CMK (cell line): ENCODE results near the gene ARL10.
A peak's percentile ranks its signal among the peaks of the same experiment; 100 is the strongest.
"Not testable (repeated sequence)": the region's sequence is repeated elsewhere in the genome, so short reads cannot be mapped to it uniquely, and the experiment has no call there.

ENCODE experiments used
- DNase-seq: peaks from one replicate; pipeline ENCODE4 v3.0.0-alpha.2; 2010; ENCODE audit warnings: low read depth

ARL10 gene

GRCh38 chr5:176388444-176389134, 23.3 kb downstream of the ARL10 start, which contains the start of the genes HIGD2A and NOP16:
TSS of gene HIGD2A (plus strand) at chr5:176388751. CDS start at chr5:176388820, 69 bp downstream.
TSS of gene NOP16 (minus strand) at chr5:176388598. CDS start at chr5:176388539, 59 bp downstream.
- peak; percentile 95 for DNase-seq

- peak; percentile 91 for DNase-seq
Observed at GRCh38 chr5:176389135-176390123, 24.1 kb downstream of the ARL10 start.

- no peak for DNase-seq
Observed at GRCh38 chr5:176391479-176391878, 26.2 kb downstream of the ARL10 start.

DNA sequence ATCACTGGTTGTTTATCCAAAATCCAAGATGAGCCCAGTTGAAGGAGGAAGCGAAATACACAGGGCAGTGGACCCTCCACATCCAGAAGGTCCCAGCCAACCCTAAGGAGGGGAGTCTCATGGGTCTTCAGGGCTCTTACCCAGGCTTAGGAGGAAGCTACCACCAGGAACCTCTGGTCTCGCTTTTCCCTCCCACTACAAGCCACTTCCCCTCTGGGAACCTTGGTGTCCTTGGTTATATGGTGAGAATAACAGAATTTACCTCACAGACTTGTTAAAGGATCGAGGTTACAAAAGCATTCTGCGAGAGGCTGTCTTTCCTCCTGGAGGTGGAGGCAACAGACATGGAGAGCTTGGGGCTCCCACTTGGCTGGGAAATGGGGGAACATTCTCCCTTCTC, 26.7 kb downstream of the ARL10 start:
- no peak for DNase-seq

DNA sequence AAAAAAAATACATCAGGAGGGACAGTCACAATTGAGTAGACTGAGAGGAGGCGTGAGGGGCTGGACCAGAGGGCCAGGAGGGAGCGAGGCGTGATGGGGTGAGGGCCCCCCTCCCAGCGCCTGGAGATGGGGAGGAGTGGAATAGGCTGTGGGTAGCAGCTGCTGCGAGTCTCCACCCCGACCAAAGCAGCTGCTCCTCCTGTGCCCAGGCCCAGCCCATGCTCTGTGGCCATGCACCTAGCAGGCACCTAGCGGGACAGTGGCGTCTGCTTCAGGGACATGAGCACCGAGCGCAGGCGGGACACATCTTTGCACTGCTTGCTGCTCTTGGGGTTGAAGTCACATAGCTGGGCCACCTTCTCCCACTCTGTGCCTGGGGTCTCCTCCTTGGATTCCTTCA, 27.2 kb downstream of the ARL10 start:
- no peak for DNase-seq

- no peak for DNase-seq
Observed at GRCh38 chr5:176394096-176394495, 28.8 kb downstream of the ARL10 start.

DNA sequence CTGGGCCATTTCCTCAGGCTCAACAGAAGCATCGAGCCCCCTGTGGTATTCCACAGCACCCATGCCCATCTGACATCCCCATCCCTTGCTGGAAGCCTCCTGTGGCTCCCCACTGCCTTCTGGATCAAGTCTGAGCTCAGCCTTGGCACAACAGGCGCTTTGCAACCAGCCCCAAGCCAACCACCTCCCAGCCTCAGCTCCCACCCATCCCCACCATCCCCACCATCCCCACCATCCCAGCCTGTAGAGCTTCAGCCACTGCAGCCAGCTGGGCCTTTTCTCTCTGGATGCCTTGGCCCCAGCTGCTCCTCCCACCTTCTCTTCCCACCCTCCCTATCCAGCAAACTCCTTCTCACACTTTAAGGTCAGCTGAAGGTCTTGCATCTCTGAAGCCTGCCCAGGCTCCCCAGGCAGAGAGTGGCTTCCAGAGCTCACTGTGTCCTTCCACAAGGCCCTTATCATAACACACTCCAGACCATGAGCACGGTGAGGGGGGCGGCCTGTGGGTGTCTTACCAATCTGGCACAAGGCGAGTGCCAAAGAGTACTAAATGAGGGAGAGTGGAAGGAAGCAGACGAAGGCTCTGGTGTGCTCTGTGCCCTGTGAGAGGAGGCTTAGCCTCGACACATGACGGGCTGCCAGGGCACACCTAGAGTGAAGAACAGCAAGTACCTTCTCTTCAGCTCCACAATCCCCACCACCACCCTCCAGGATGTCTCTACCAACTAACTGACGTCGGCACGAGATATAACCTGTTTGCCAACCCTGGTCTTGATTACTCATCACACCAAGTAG, 29.8 kb downstream of the ARL10 start:
- DNase-seq: no peak

- no peak for DNase-seq
Observed at GRCh38 chr5:176396330-176396729, 31.0 kb downstream of the ARL10 start.

DNA sequence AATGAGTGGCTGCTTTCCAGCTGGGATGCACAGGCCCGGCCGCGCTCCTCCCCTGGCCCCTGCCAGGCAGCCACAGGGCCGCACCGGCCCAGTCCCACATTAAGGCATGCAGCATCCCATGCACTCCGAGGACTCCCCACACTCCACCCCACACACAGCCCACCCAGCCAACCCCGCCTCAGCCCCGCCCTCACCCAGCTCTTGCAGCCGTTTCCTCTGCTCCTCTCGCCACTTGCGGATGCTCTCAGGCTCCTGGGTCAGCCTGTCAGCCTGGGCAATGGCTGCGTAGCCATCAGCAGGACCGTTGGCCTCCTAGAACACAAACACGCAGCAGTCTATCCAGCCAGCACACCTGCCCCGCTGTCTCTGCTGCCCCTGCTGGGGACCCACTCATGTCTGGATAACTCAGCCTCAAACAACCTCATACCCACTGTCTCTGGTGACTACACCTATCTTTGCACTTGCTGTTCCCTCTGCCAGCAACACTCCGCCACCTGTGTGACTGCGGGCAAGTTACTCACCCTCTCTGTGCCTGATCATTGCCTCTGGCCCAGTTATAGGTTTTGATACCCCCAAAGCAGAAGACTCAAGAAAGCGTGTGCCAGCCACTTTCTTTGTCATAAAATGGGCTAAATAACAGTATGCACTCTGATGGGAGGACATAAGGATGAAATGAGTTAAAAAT, 32.6 kb downstream of the ARL10 start:
- DNase-seq: no peak

DNA sequence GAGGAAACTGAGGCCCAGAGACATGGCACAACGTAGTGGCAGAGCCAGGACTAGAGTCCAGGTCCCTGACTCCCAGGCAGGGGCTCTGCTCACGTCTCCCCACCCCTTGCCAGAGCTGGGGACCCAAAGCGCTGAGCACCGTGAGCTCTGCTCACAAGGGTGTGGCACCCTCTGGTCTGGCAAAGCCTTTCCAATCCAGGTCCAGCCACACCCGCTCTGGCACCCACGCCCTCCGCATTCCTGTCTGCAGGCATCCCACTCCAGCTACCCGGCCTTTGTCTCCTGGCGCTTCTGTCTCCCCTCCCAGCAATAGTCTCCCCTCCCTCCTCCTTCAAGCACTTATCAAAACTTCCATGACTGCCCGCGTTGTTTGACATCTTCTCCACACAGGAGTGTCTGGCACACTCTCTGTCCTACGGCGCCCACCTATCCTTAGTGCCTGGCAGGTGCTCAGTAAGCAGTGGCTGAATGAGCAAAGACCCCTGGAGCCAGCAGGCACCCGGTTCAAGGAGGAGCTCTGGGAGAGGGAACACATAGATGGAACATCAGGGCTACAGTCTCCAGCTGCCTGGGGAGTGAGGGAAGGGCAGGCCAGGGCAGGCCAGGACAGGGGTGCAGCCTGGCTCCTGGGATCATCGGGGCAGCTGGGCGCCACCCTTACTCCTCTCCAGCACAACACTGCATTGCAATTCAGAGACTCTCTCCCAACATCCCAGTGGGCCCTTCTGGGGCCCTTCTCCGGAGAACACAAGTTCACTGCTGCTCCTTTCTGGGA, 35.3 kb downstream of the ARL10 start:
- no peak for DNase-seq

GRCh38 chr5:176401281-176402205, 36.3 kb downstream of the ARL10 start:
- DNase-seq: no peak

- DNase-seq: no peak
Observed at GRCh38 chr5:176405656-176406435, 40.6 kb downstream of the ARL10 start.

DNA sequence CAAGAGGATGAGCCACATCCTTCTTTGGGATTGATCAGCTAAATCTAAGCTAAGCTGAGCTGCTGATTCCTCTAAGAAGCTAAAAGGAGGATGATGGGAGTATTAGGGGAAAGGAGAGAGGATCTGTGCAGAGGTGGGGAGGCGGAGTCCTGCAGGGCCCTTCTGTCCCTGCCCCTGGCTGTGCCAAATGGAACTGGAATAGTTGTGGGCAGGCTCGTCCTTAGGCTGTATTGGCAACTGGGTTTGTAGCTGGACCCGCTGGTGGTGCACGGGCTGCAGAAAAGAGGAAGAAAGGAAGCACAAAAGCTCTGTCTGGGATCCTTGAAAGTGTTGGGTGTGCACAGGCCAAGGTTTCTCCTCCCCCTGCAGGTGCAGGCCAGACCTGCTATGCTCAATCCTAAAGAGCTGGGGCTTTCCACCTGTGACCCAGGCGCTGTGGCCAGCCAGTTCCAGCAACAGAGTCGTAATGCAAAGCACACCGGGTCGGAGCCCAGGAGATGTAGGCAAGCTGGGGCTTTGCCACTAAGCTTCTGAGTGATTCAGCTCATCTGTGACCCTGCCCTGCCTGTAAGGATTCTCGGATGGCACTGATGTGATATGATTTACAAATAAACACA, 41.3 kb downstream of the ARL10 start:
- no peak for DNase-seq

- DNase-seq: no peak
Observed at GRCh38 chr5:176407456-176408251, 42.4 kb downstream of the ARL10 start.

GRCh38 chr5:176408252-176408573, 42.9 kb downstream of the ARL10 start:
- DNase-seq: not testable (repeated sequence)

DNA sequence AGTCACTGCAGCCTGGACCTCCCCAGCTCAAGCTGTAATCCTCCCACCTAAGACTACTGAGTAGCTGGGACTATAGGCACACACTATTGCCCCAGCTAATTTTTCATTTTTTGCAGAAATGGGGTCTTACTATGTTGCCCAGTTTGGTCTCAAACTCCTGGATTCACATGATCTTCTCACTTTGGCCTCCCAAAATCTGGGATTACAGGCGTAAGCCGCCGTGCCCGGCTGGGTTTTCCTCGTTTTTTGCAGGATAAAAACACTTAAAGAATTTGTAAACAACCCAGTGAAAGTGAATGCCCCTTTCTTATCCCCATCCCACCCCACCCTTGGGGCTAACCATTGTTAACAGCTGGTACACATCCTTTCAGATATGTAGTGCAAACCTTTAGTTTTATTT, 43.3 kb downstream of the ARL10 start:
- no peak for DNase-seq

- DNase-seq: no peak
Observed at GRCh38 chr5:176409765-176410164, 44.5 kb downstream of the ARL10 start.
